ENCODE data around the gene INHA. TPM values are rescaled to one million over a fixed set of nuclear protein-coding genes. Genes with fewer than 3 reads are reported as not detected.

Gene INHA
- total RNA-seq, 1 donor from 2014 or later, result 0.52 TPM

GRCh38 chr2:219598308-219599078 lies 26.4 kb downstream of the INHA start:
- peak overlapping the region; percentile 93 for H3K4me3 ChIP-seq (ENCODE audit: insufficient read depth, low read depth, low read length)
- peak overlapping the region; percentile 84 for H3K27ac ChIP-seq (ENCODE audit: low read depth, low read length)
- peaks cover 5% of the 10 kb centered on the region for H3K36me3 ChIP-seq (ENCODE audit: insufficient read depth, low read length)
- Mint-ChIP-seq H3K4me3 (ENCODE audit: unreplicated experiment) (peak overlapping the region; percentile 96), H3K9me3 (ENCODE audit: unreplicated experiment) (no peaks in the 10 kb centered on the region), H3K36me3 (ENCODE audit: low read depth, unreplicated experiment) (peaks cover 5% of the 10 kb centered on the region), H3K4me1 (ENCODE audit: low read depth, unreplicated experiment) (peaks cover 28% of the 10 kb centered on the region), H3K27ac (ENCODE audit: unreplicated experiment) (peak overlapping the region; percentile 99), H3K27me3 (ENCODE audit: low read depth, unreplicated experiment) (no peaks in the 10 kb centered on the region)
- no peak for FAIRE-seq
- DNase-seq (ENCODE audit: low read depth), result no peak
- peaks cover 8% of the 10 kb centered on the region for H3K79me2 ChIP-seq (ENCODE audit: insufficient read depth, low read length)
- TF ChIP-seq, protein P1, sequence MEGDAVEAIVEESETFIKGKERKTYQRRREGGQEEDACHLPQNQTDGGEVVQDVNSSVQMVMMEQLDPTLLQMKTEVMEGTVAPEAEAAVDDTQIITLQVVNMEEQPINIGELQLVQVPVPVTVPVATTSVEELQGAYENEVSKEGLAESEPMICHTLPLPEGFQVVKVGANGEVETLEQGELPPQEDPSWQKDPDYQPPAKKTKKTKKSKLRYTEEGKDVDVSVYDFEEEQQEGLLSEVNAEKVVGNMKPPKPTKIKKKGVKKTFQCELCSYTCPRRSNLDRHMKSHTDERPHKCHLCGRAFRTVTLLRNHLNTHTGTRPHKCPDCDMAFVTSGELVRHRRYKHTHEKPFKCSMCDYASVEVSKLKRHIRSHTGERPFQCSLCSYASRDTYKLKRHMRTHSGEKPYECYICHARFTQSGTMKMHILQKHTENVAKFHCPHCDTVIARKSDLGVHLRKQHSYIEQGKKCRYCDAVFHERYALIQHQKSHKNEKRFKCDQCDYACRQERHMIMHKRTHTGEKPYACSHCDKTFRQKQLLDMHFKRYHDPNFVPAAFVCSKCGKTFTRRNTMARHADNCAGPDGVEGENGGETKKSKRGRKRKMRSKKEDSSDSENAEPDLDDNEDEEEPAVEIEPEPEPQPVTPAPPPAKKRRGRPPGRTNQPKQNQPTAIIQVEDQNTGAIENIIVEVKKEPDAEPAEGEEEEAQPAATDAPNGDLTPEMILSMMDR (IDR thresholded peaks at IDR 0.05; ENCODE audit: insufficient read depth, low read depth, low read length), result no peak
- TF ChIP-seq EZH2 (IDR thresholded peaks at IDR 0.05; ENCODE audit: insufficient read depth, low read length), result no peak
- H3K9ac ChIP-seq (ENCODE audit: low read length), result peak overlapping the region; percentile 91
- no peaks in the 10 kb centered on the region for H3K9me3 ChIP-seq (ENCODE audit: insufficient read depth, low read depth, low read length)
- H2AFZ ChIP-seq (ENCODE audit: low read depth, low read length), result peak overlapping the region; percentile 84
- peak overlapping the region; percentile 95 for H3K4me2 ChIP-seq (ENCODE audit: low read length)
- H3K27me3 ChIP-seq (ENCODE audit: insufficient read depth, low read length), result no peaks in the 10 kb centered on the region
- no peaks in the 10 kb centered on the region for H4K20me1 ChIP-seq (ENCODE audit: insufficient read depth, low read length)
- H3K4me1 ChIP-seq (ENCODE audit: insufficient read depth, low read length), result peaks cover 11% of the 10 kb centered on the region

- Mint-ChIP-seq H3K4me1 (ENCODE audit: low read depth, unreplicated experiment) (peaks cover under 1% of the 10 kb centered on the region), H3K27ac (ENCODE audit: unreplicated experiment) (no peak overlapping the region), H3K27me3 (ENCODE audit: low read depth, unreplicated experiment) (no peaks in the 10 kb centered on the region), H3K4me3 (ENCODE audit: unreplicated experiment) (no peak overlapping the region), H3K36me3 (ENCODE audit: low read depth, unreplicated experiment) (peaks cover 20% of the 10 kb centered on the region), H3K9me3 (ENCODE audit: unreplicated experiment) (peaks cover 2% of the 10 kb centered on the region)
- FAIRE-seq (no peak), DNase-seq (ENCODE audit: low read depth) (no peak)
- Histone ChIP-seq H4K20me1 (ENCODE audit: insufficient read depth, low read length) (no peaks in the 10 kb centered on the region), H3K9me3 (ENCODE audit: insufficient read depth, low read depth, low read length) (no peaks in the 10 kb centered on the region), H3K79me2 (ENCODE audit: insufficient read depth, low read length) (peaks cover under 1% of the 10 kb centered on the region), H3K4me3 (ENCODE audit: insufficient read depth, low read depth, low read length) (no peak overlapping the region), H3K4me2 (ENCODE audit: low read length) (no peak overlapping the region), H3K36me3 (ENCODE audit: insufficient read depth, low read length) (peaks cover 14% of the 10 kb centered on the region), H3K27ac (ENCODE audit: low read depth, low read length) (no peak overlapping the region), H3K9ac (ENCODE audit: low read length) (no peak overlapping the region), H3K27me3 (ENCODE audit: insufficient read depth, low read length) (no peaks in the 10 kb centered on the region), H2AFZ (ENCODE audit: low read depth, low read length) (no peak overlapping the region), H3K4me1 (ENCODE audit: insufficient read depth, low read length) (peaks cover under 1% of the 10 kb centered on the region)
- TF ChIP-seq EZH2 (IDR thresholded peaks at IDR 0.05; ENCODE audit: insufficient read depth, low read length), result no peak
- TF ChIP-seq, protein P1 (IDR thresholded peaks at IDR 0.05; ENCODE audit: insufficient read depth, low read depth, low read length), result no peak
Measured at GRCh38 chr2:219603771-219604170, 31.7 kb downstream of the INHA start.

- H3K27ac Mint-ChIP-seq (ENCODE audit: unreplicated experiment), result no peak overlapping the region
- no peak for DNase-seq (ENCODE audit: low read depth)
- H3K9me3 Mint-ChIP-seq (ENCODE audit: unreplicated experiment), result peaks cover 2% of the 10 kb centered on the region
- Histone ChIP-seq H3K36me3 (ENCODE audit: insufficient read depth, low read length) (peaks cover 17% of the 10 kb centered on the region), H3K9me3 (ENCODE audit: insufficient read depth, low read depth, low read length) (no peaks in the 10 kb centered on the region), H4K20me1 (ENCODE audit: insufficient read depth, low read length) (no peaks in the 10 kb centered on the region), H3K4me3 (ENCODE audit: insufficient read depth, low read depth, low read length) (no peak overlapping the region), H2AFZ (ENCODE audit: low read depth, low read length) (no peak overlapping the region), H3K27me3 (ENCODE audit: insufficient read depth, low read length) (no peaks in the 10 kb centered on the region), H3K4me2 (ENCODE audit: low read length) (no peak overlapping the region), H3K9ac (ENCODE audit: low read length) (no peak overlapping the region), H3K79me2 (ENCODE audit: insufficient read depth, low read length) (no peaks in the 10 kb centered on the region), H3K4me1 (ENCODE audit: insufficient read depth, low read length) (no peaks in the 10 kb centered on the region), H3K27ac (ENCODE audit: low read depth, low read length) (no peak overlapping the region)
- TF ChIP-seq, protein P1 (IDR thresholded peaks at IDR 0.05; ENCODE audit: insufficient read depth, low read depth, low read length), result no peak
- TF ChIP-seq EZH2 (IDR thresholded peaks at IDR 0.05; ENCODE audit: insufficient read depth, low read length), result no peak
- no peaks in the 10 kb centered on the region for H3K4me1 Mint-ChIP-seq (ENCODE audit: low read depth, unreplicated experiment)
- no peak overlapping the region for H3K4me3 Mint-ChIP-seq (ENCODE audit: unreplicated experiment)
- FAIRE-seq, result no peak
- H3K36me3 Mint-ChIP-seq (ENCODE audit: low read depth, unreplicated experiment), result peaks cover 20% of the 10 kb centered on the region
- no peaks in the 10 kb centered on the region for H3K27me3 Mint-ChIP-seq (ENCODE audit: low read depth, unreplicated experiment)
Measured at GRCh38 chr2:219605607-219605954, 33.5 kb downstream of the INHA start.

Data from astrocyte (in vitro differentiated cells and primary cell).